ENCODE results near the gene RNF157. TPM values are rescaled to one million over a fixed set of nuclear protein-coding genes. Genes with fewer than 3 reads are reported as not detected.

RNF157 gene
- total and polyA plus RNA-seq, 9 of the 15 experiments (the other 6 are each of a cell fraction or from before 2014, with no cell fraction given) = 8.1 to 31.7 (median 20.8) TPM

DNA sequence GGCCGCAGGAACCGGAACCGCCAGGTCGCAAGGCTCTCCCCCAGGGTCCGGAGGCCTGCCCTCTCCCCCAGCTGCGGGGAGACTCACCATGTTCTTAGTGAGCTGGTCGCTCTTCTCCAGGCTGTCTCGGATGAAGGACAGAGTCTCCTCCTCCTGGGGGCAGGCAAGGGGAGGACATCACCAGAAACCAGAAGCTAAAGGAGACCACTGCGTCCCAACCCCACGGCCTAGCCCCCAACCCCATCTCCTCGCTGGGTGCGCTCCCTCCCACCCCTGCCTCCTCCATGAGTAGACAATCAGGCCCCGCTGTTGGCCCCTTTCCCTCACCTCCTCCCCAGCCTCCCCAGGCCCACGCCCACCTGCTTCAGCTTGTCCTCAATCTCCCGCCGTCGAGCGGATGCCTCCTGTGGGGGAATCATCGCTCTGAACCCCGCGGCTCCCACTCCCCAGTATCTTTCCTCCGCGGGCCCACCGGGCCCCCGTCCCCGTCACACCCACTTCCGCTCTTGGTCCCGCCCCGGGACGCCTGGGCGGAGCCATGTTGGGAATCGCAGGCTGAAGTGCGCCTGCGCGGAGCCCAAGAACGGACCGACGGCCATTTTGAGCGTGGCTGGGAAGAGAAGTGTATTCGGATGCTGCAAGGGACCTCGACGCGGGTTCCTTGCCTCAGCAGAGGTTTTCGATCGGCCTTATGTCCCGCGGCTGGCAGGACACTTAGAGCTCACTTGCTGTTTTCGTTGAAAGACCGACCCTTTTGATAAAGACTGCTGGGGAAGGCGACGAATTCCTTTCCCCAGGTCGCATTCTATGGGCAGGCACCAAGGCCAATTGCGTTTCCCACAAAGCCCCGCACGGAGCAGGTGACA, 136.8 kb downstream of the RNF157 start, which contains the start of gene EXOC7 (continued):
- TF ChIP-seq, protein P1, sequence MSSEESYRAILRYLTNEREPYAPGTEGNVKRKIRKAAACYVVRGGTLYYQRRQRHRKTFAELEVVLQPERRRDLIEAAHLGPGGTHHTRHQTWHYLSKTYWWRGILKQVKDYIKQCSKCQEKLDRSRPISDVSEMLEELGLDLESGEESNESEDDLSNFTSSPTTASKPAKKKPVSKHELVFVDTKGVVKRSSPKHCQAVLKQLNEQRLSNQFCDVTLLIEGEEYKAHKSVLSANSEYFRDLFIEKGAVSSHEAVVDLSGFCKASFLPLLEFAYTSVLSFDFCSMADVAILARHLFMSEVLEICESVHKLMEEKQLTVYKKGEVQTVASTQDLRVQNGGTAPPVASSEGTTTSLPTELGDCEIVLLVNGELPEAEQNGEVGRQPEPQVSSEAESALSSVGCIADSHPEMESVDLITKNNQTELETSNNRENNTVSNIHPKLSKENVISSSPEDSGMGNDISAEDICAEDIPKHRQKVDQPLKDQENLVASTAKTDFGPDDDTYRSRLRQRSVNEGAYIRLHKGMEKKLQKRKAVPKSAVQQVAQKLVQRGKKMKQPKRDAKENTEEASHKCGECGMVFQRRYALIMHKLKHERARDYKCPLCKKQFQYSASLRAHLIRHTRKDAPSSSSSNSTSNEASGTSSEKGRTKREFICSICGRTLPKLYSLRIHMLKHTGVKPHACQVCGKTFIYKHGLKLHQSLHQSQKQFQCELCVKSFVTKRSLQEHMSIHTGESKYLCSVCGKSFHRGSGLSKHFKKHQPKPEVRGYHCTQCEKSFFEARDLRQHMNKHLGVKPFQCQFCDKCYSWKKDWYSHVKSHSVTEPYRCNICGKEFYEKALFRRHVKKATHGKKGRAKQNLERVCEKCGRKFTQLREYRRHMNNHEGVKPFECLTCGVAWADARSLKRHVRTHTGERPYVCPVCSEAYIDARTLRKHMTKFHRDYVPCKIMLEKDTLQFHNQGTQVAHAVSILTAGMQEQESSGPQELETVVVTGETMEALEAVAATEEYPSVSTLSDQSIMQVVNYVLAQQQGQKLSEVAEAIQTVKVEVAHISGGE (CRISPR knock-in tag; IDR thresholded peaks at IDR 0.05) = peak in 2 of 3 experiments; percentile 20 to 84; a peak in 2 of 6 replicates
- TF ChIP-seq ZNF699 (CRISPR knock-in tag; IDR thresholded peaks at IDR 0.05; ENCODE audit: insufficient replicate concordance) (no peak), HOXB6 (CRISPR knock-in tag; IDR thresholded peaks at IDR 0.05; ENCODE audit: borderline replicate concordance) (no peak), WHSC1 (IDR thresholded peaks at IDR 0.05; ENCODE audit: low read length) (no peak), HSF4 (CRISPR knock-in tag; IDR thresholded peaks at IDR 0.05; ENCODE audit: borderline replicate concordance) (no peak), ZNF589 (CRISPR knock-in tag; IDR thresholded peaks at IDR 0.05; ENCODE audit: low read depth) (no peak), ZBTB7A (IDR thresholded peaks at IDR 0.05; ENCODE audit: borderline replicate concordance, control insufficient read depth, low read depth, low read length) (peak; percentile 91), PYGO2 (tag; IDR thresholded peaks at IDR 0.05) (no peak), PRMT5 (CRISPR knock-in tag; IDR thresholded peaks at IDR 0.05) (no peak), PCBP1 (IDR thresholded peaks at IDR 0.05; ENCODE audit: low read depth, low read length, poor library complexity, severe bottlenecking) (peak; percentile 64), ZNF77 (CRISPR knock-in tag; IDR thresholded peaks at IDR 0.05) (no peak), MCM3 (IDR thresholded peaks at IDR 0.05) (no peak), CSDE1 (IDR thresholded peaks at IDR 0.05) (no peak), HNRNPLL (IDR thresholded peaks at IDR 0.05; ENCODE audit: low read depth, low read length, poor library complexity, severe bottlenecking) (no peak)
- TF ChIP-seq, protein P2, sequence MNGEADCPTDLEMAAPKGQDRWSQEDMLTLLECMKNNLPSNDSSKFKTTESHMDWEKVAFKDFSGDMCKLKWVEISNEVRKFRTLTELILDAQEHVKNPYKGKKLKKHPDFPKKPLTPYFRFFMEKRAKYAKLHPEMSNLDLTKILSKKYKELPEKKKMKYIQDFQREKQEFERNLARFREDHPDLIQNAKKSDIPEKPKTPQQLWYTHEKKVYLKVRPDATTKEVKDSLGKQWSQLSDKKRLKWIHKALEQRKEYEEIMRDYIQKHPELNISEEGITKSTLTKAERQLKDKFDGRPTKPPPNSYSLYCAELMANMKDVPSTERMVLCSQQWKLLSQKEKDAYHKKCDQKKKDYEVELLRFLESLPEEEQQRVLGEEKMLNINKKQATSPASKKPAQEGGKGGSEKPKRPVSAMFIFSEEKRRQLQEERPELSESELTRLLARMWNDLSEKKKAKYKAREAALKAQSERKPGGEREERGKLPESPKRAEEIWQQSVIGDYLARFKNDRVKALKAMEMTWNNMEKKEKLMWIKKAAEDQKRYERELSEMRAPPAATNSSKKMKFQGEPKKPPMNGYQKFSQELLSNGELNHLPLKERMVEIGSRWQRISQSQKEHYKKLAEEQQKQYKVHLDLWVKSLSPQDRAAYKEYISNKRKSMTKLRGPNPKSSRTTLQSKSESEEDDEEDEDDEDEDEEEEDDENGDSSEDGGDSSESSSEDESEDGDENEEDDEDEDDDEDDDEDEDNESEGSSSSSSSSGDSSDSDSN (IDR thresholded peaks at IDR 0.05; ENCODE audit: borderline replicate concordance in 1 of 2, low read depth in 2 of 2, low read length in 2 of 2) = 0 out of 4 replicates have a peak, but pooled peaks of 1 of the 2 experiments have one; percentile 15
- TF ChIP-seq, protein P3, sequence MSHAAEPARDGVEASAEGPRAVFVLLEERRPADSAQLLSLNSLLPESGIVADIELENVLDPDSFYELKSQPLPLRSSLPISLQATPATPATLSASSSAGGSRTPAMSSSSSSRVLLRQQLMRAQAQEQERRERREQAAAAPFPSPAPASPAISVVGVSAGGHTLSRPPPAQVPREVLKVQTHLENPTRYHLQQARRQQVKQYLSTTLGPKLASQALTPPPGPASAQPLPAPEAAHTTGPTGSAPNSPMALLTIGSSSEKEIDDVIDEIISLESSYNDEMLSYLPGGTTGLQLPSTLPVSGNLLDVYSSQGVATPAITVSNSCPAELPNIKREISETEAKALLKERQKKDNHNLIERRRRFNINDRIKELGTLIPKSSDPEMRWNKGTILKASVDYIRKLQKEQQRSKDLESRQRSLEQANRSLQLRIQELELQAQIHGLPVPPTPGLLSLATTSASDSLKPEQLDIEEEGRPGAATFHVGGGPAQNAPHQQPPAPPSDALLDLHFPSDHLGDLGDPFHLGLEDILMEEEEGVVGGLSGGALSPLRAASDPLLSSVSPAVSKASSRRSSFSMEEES (CRISPR knock-in tag; IDR thresholded peaks at IDR 0.05) = no peak
- TF ChIP-seq, protein P4, sequence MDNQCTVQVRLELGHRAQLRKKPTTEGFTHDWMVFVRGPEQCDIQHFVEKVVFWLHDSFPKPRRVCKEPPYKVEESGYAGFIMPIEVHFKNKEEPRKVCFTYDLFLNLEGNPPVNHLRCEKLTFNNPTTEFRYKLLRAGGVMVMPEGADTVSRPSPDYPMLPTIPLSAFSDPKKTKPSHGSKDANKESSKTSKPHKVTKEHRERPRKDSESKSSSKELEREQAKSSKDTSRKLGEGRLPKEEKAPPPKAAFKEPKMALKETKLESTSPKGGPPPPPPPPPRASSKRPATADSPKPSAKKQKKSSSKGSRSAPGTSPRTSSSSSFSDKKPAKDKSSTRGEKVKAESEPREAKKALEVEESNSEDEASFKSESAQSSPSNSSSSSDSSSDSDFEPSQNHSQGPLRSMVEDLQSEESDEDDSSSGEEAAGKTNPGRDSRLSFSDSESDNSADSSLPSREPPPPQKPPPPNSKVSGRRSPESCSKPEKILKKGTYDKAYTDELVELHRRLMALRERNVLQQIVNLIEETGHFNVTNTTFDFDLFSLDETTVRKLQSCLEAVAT (IDR thresholded peaks at IDR 0.05) = no peak
